HepG2 (cell line): ENCODE measurements around the gene INKA1. TPM values are rescaled to one million over a fixed set of nuclear protein-coding genes. Genes with fewer than 3 reads are reported as not detected.

Source experiments
- ATAC-seq: fragments of 200-7000 bp; cut with Tn5 transposase; 3 replicates; pipeline ENCODE4 v1.9.1; 2020; ENCODE audit warnings: mild to moderate bottlenecking, moderate library complexity
- BruUV-seq: library from RNA; stranded (reverse); fragments of 400-500 nt; replicated peaks from 2 replicates; lab custom pipeline; 2021; lab: Mats Ljungman, UMichigan
- CTCF ChIA-PET: fragments of 300-600 bp; formaldehyde crosslinking; extraction: SDS; loops from one replicate; lab custom pipeline; 2021; ENCODE audit warnings: low total read pairs, inconsistent platforms, low intra/inter-chr PET ratio; lab: Yijun Ruan, JAX
- POLR2A ChIA-PET: fragments of 350-600 bp; sonication (Branson Sonifier 250); formaldehyde crosslinking; loops from one replicate; lab custom pipeline; 2020; ENCODE audit warnings: antibody characterized with exemption, inconsistent platforms; lab: Yijun Ruan, JAX
- DNase-seq: peaks from one replicate; pipeline ENCODE4 v3.0.0-alpha.2; 2015; ENCODE audit warnings: low spot score
- FAIRE-seq: peaks from 3 replicates; lab custom pipeline; 2011; peaks lifted over from hg19 to GRCh38; lab: Jason Lieb, UNC
- H2AFZ ChIP-seq: one replicate; pipeline ENCODE4 v1.6.1; 2011; ENCODE audit warnings: low read length, inconsistent platforms
- H3K27ac ChIP-seq: fragments of 300-600 bp; 3 replicates; pipeline ENCODE4 v1.8.0; 2011; ENCODE audit warnings: mixed run types, mild to moderate bottlenecking, mixed read lengths, low read length, inconsistent platforms; ENCODE audit not compliant: insufficient read depth; ENCODE audit errors: extremely low read length
- H3K27me3 ChIP-seq, 2 experiments: fragments of 200-600 bp in 1 of 2; 2 replicates in 1 of 2; 3 replicates in 1 of 2; pipeline versions ENCODE4 v1.6.0 to v1.8.0; 2011; ENCODE audit warnings: low read length in 2 of 2, mild to moderate bottlenecking in 2 of 2, moderate library complexity in 2 of 2, inconsistent platforms in 1 of 2; ENCODE audit not compliant: insufficient read depth in 2 of 2, control insufficient read depth in 1 of 2
- H3K36me3 ChIP-seq, 2 experiments: fragments of 200-600 bp in 1 of 2; replicated peaks in 1 of 2; 2 replicates in 1 of 2; 3 replicates in 1 of 2; pipeline versions ENCODE4 v1.5.1 to v1.8.0; 2011; ENCODE audit warnings: low read length in 2 of 2, inconsistent platforms in 1 of 2; ENCODE audit not compliant: insufficient read depth in 2 of 2, control insufficient read depth in 1 of 2
- H3K4me1 ChIP-seq: 2 replicates; pipeline ENCODE4 v1.5.1; 2012; ENCODE audit warnings: low read length, inconsistent platforms; ENCODE audit not compliant: insufficient read depth
- H3K4me2 ChIP-seq: 2 replicates; pipeline ENCODE4 v1.6.0; 2011; ENCODE audit warnings: low read depth, low read length, inconsistent platforms
- H3K4me3 ChIP-seq, 3 experiments: fragments of 200-600 bp in 1 of 3; sonication (generic), shearing (Covaris generic) in 1 of 3; replicated peaks in 1 of 3; 2 replicates each; pipeline ENCODE4 v1.5.1; 2011 to 2016; ENCODE audit warnings: low read length in 3 of 3, inconsistent platforms in 2 of 3, low read depth in 2 of 3, mild to moderate bottlenecking in 2 of 3, control low read depth in 1 of 3, mixed read lengths in 1 of 3; ENCODE audit not compliant: insufficient read depth in 1 of 3
- H3K79me2 ChIP-seq: one replicate; pipeline ENCODE4 v1.6.1; 2011; ENCODE audit warnings: low read length, inconsistent platforms; ENCODE audit not compliant: insufficient read depth
- H3K9ac ChIP-seq: 2 replicates; pipeline ENCODE4 v1.6.0; 2011; ENCODE audit warnings: mild to moderate bottlenecking, low read depth, low read length, inconsistent platforms; ENCODE audit not compliant: insufficient read depth
- H3K9me3 ChIP-seq: 2 replicates; pipeline ENCODE4 v1.5.1; 2012; ENCODE audit warnings: mild to moderate bottlenecking, low read length
- H4K20me1 ChIP-seq: 2 replicates; pipeline ENCODE4 v1.6.0; 2011; ENCODE audit warnings: inconsistent platforms, mild to moderate bottlenecking, low read length, moderate library complexity; ENCODE audit not compliant: insufficient read depth
- HNRNPL ChIP-seq: fragments of 200-400 bp; formaldehyde crosslinking; IDR thresholded peaks from 2 replicates; pipeline ENCODE4 v1.6.1; 2017; ENCODE audit warnings: mild to moderate bottlenecking, low read depth, low read length
- MED1 ChIP-seq: sonication (generic); formaldehyde crosslinking; IDR thresholded peaks from 2 replicates; pipeline ENCODE4 v1.4.0; 2020; ENCODE audit warnings: missing genetic modification reagents
- MXD4 ChIP-seq: IDR thresholded peaks from 2 replicates; pipeline ENCODE4 v1.6.1; 2016; ENCODE audit warnings: mild to moderate bottlenecking, missing biosample characterization, missing genetic modification reagents
- NR2F6 ChIP-seq, 2 experiments: IDR thresholded peaks; 2 replicates each; pipeline ENCODE4 v1.6.1; 2016; ENCODE audit warnings: antibody characterized with exemption in 1 of 2, mild to moderate bottlenecking in 1 of 2
- POLR2A ChIP-seq, 2 experiments: IDR thresholded peaks; 2 replicates each; pipeline ENCODE4 v1.6.1; 2011; ENCODE audit warnings: low read depth in 2 of 2, low read length in 2 of 2, mild to moderate bottlenecking in 1 of 2, moderate library complexity in 1 of 2; ENCODE audit not compliant: insufficient read depth in 1 of 2
- REPIN1 ChIP-seq: sonication (generic); formaldehyde crosslinking; IDR thresholded peaks from 2 replicates; pipeline ENCODE4 v1.8.0; 2022; ENCODE audit warnings: missing genetic modification reagents, low read depth, mild to moderate bottlenecking, borderline replicate concordance
- SALL1 ChIP-seq: sonication (generic); formaldehyde crosslinking; IDR thresholded peaks from 2 replicates; pipeline ENCODE4 v1.8.0; 2022; ENCODE audit warnings: mild to moderate bottlenecking, missing genetic modification reagents
- SRSF1 ChIP-seq: fragments of 200-400 bp; formaldehyde crosslinking; optimal IDR thresholded peaks from 2 replicates; pipeline ENCODE3; 2017; ENCODE audit warnings: mild to moderate bottlenecking, low read depth, low read length, moderate library complexity
- ZNF550 ChIP-seq: sonication (generic); formaldehyde crosslinking; IDR thresholded peaks from 2 replicates; pipeline ENCODE4 v1.4.0; 2020; ENCODE audit warnings: mild to moderate bottlenecking, missing genetic modification reagents, borderline replicate concordance
- WGBS: methylation state at CpG from one replicate; pipeline ENCODE4 v1.1.6; 2017; ENCODE audit warnings: low lambda C conversion rate; 5-methylcytosine and 5-hydroxymethylcytosine counted together
- in situ Hi-C: cut with HindIII; loops from 2 replicates; pipeline ENCODE4 v1.10.0; 2017; ENCODE audit warnings: low pct_unique_long_range_greater_than_20kb; ENCODE audit not compliant: extremely low pct_ligation_motif_present
- intact Hi-C: fragments of 100-400 bp; cut with micrococcal nuclease; formaldehyde crosslinking; loops from one replicate; pipeline ENCODE4 v1.10.0; 2022; ENCODE audit not compliant: unreplicated experiment
- polyA plus RNA-seq, 8 experiments: library from polyadenylated mRNA; depleted of rRNA in 3 of 8; stranded (reverse) in 7 of 8; unstranded in 1 of 8; fragments of >200 nt; fragmentation: Illumina TruSeq in 4 of 8; extraction: Trizol in 4 of 8; gene quantifications; 2 replicates each; pipeline versions ENCODE4 v1.2.1 to v1.2.3, GENCODE V29; 2011 to 2016; ENCODE audit warnings: low read depth in 4 of 8, missing spikeins in 1 of 8, mixed read lengths in 1 of 8; ENCODE audit not compliant: insufficient read depth in 1 of 8
- total RNA-seq, 5 experiments: library from RNA; depleted of rRNA; stranded (reverse); fragments of >200 nt; fragmentation: Illumina TruSeq; extraction: Trizol; gene quantifications; 2 replicates each; pipeline ENCODE4 v1.2.3, GENCODE V29; 2016; ENCODE audit warnings: low read depth in 1 of 5
- TF ChIP-seq, protein P1 (sequence below), 2 experiments: IDR thresholded peaks; 2 replicates each; pipeline ENCODE4 v1.6.1; 2011 to 2012; ENCODE audit warnings: low read length in 2 of 2, borderline replicate concordance in 1 of 2, low read depth in 1 of 2, mild to moderate bottlenecking in 1 of 2, moderate library complexity in 1 of 2
- TF ChIP-seq, protein P2 (sequence below): IDR thresholded peaks from 2 replicates; pipeline ENCODE4 v1.6.1; 2012; ENCODE audit warnings: low read depth, low read length, improper control_type of control experiment
- TF ChIP-seq, protein P3 (sequence below), 2 experiments: sonication (generic) in 1 of 2; formaldehyde crosslinking in 1 of 2; IDR thresholded peaks; 2 replicates each; pipeline versions ENCODE4 v1.5.1 to v1.6.1; 2011 to 2020; ENCODE audit warnings: borderline replicate concordance in 1 of 2, low read depth in 1 of 2, low read length in 1 of 2, mild to moderate bottlenecking in 1 of 2, missing genetic modification reagents in 1 of 2, moderate library complexity in 1 of 2
- TF ChIP-seq, protein P4 (sequence below): IDR thresholded peaks from 2 replicates; pipeline ENCODE4 v1.6.1; 2012; ENCODE audit warnings: inconsistent platforms

Gene INKA1
- total and polyA plus RNA-seq, 2 of the 13 experiments (the other 11 are each of a cell fraction or from before 2014, with no cell fraction given) = 0.22 to 0.41 TPM

DNA sequence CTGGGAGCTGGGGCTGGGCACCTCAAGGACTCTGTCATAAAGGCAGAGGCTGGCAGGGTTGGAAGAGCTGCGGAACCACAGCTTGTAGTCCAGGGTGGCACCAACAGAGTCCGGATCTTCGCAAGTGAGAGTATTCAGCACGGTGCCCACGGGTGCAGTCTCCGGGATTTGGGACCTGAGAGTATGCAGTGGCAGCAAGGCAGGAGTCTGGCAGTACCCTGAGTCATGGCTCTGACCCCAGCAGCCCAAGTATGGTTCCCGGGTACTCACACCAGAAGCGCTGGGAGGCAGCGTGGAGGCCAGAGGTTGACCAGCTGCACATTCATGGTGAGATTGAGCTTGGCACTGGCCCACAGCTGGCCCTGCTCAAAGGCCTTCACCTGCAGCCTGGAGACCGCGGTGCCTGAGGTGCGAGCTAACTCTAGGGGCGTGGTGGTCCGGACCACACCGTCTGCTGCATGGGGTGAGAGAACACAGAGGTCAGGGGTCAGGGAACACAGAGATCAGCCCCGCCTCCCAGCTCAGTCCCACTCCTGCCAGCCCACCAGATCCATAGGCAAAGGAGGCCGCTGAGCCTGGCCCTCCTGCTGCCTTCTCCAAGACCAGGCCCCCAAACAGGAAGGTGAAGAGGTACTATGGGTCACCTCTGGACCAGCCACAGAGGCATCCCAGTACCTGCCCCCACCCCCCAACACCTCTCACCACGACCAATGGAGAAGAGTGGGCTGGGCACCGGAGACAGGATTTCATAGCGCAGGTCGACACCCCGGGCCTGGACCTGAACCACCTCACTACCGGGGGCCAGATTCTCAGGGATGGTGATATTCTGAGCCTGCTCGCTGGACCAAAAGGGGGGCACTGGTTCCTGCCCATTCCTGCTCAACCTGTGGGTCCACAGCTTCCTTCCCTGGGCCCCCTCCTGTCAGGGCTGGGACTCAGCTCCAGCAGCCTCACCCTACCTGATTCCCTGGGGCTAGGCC is 7.8 kb upstream of the INKA1 start:
- WGBS = 49% methylated on average over 8 of the region's 24 CpGs
- H3K9ac ChIP-seq = no peak overlapping the region
- intact Hi-C loops (no loop called here), in situ Hi-C loops (no loop called here)
- no peaks in the 10 kb centered on the region for H4K20me1 ChIP-seq
- H3K36me3 ChIP-seq = no peaks in the 10 kb centered on the region
- ATAC-seq (peak; percentile 52), DNase-seq (no peak), FAIRE-seq (no peak)
- CTCF ChIA-PET = no interaction called here
- peak overlapping the region; percentile 68 for H3K4me2 ChIP-seq
- no peaks in the 10 kb centered on the region for H3K79me2 ChIP-seq
- no peak overlapping the region for H3K27ac ChIP-seq
- no peaks in the 10 kb centered on the region for H3K9me3 ChIP-seq
- H3K27me3 ChIP-seq = peaks cover 0 to 1% of the 10 kb centered on the region in 2 experiments; a peak in 1 of 5 replicates
- H3K4me1 ChIP-seq = peaks cover 44% of the 10 kb centered on the region
- no peak overlapping the region for H2AFZ ChIP-seq
- POLR2A ChIA-PET = interaction anchor here (0.6 to 1.2 kb wide), 4 partner anchors 9 to 300 kb away, joined by 3 to 4 read pairs (median 3); partner anchors contain the start of genes IP6K1 and MON1A
- no TSS peak for BruUV-seq
- H3K4me3 ChIP-seq = peak overlapping the region in 2 of 3 experiments; percentile 12 to 39; a peak in 1 of 6 replicates
- TF ChIP-seq HNRNPL (peak; percentile 64; the same call in 1 of the 2 replicates), MED1 (CRISPR knock-in tag) (no peak), SALL1 (CRISPR knock-in tag) (peak; percentile 41; the same call in 1 of the 2 replicates), POLR2A (IDR thresholded peaks at IDR 0.05; ENCODE audit: insufficient read depth in 1 of 2, low read depth in 2 of 2, low read length in 2 of 2) (no peak), ZNF550 (CRISPR knock-in tag) (no peak), REPIN1 (CRISPR knock-in tag) (no peak), NR2F6 (IDR thresholded peaks at IDR 0.05) (peak; percentile 71), NR2F6 (CRISPR knock-in tag; IDR thresholded peaks at IDR 0.05) (peak; percentile 76), SRSF1 (peak; percentile 66), MXD4 (CRISPR knock-in tag) (no peak)
- TF ChIP-seq, protein P1, sequence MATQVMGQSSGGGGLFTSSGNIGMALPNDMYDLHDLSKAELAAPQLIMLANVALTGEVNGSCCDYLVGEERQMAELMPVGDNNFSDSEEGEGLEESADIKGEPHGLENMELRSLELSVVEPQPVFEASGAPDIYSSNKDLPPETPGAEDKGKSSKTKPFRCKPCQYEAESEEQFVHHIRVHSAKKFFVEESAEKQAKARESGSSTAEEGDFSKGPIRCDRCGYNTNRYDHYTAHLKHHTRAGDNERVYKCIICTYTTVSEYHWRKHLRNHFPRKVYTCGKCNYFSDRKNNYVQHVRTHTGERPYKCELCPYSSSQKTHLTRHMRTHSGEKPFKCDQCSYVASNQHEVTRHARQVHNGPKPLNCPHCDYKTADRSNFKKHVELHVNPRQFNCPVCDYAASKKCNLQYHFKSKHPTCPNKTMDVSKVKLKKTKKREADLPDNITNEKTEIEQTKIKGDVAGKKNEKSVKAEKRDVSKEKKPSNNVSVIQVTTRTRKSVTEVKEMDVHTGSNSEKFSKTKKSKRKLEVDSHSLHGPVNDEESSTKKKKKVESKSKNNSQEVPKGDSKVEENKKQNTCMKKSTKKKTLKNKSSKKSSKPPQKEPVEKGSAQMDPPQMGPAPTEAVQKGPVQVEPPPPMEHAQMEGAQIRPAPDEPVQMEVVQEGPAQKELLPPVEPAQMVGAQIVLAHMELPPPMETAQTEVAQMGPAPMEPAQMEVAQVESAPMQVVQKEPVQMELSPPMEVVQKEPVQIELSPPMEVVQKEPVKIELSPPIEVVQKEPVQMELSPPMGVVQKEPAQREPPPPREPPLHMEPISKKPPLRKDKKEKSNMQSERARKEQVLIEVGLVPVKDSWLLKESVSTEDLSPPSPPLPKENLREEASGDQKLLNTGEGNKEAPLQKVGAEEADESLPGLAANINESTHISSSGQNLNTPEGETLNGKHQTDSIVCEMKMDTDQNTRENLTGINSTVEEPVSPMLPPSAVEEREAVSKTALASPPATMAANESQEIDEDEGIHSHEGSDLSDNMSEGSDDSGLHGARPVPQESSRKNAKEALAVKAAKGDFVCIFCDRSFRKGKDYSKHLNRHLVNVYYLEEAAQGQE (IDR thresholded peaks at IDR 0.05; ENCODE audit: borderline replicate concordance in 1 of 2, low read depth in 1 of 2, low read length in 2 of 2) = no peak
- TF ChIP-seq, protein P2, sequence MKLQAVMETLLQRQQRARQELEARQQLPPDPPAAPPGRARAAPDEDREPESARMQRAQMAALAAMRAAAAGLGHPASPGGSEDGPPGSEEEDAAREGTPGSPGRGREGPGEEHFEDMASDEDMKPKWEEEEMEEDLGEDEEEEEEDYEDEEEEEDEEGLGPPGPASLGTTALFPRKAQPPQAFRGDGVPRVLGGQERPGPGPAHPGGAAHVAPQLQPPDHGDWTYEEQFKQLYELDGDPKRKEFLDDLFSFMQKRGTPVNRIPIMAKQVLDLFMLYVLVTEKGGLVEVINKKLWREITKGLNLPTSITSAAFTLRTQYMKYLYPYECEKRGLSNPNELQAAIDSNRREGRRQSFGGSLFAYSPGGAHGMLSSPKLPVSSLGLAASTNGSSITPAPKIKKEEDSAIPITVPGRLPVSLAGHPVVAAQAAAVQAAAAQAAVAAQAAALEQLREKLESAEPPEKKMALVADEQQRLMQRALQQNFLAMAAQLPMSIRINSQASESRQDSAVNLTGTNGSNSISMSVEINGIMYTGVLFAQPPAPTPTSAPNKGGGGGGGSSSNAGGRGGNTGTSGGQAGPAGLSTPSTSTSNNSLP = no peak
- TF ChIP-seq, protein P3, sequence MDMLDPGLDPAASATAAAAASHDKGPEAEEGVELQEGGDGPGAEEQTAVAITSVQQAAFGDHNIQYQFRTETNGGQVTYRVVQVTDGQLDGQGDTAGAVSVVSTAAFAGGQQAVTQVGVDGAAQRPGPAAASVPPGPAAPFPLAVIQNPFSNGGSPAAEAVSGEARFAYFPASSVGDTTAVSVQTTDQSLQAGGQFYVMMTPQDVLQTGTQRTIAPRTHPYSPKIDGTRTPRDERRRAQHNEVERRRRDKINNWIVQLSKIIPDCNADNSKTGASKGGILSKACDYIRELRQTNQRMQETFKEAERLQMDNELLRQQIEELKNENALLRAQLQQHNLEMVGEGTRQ (IDR thresholded peaks at IDR 0.05; ENCODE audit: low read depth, low read length) = no peak
- TF ChIP-seq, protein P3 (CRISPR knock-in tag; IDR thresholded peaks at IDR 0.05; ENCODE audit: borderline replicate concordance) = no peak
- TF ChIP-seq, protein P4, sequence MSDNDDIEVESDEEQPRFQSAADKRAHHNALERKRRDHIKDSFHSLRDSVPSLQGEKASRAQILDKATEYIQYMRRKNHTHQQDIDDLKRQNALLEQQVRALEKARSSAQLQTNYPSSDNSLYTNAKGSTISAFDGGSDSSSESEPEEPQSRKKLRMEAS = peak; percentile 50; the same call in 1 of the 2 replicates
